HG03469 (cell line): Measurements from ENCODE around the gene PGBD2.
"Not testable (repeated sequence)": the region's sequence is repeated elsewhere in the genome, so short reads cannot be mapped to it uniquely, and the experiment has no call there.

Source experiments
- ATAC-seq: cut with Tn5 transposase; IDR thresholded peaks from one replicate; pipeline ENCODE4 v1.9.1; 2021; ENCODE audit warnings: mild to moderate bottlenecking, moderate library complexity, moderate number of reproducible peaks; ENCODE audit not compliant: unreplicated experiment

Gene PGBD2

GRCh38 chr1:248924696-248925532, 18.9 kb downstream of the PGBD2 start:
- ATAC-seq = peak; percentile 86

DNA sequence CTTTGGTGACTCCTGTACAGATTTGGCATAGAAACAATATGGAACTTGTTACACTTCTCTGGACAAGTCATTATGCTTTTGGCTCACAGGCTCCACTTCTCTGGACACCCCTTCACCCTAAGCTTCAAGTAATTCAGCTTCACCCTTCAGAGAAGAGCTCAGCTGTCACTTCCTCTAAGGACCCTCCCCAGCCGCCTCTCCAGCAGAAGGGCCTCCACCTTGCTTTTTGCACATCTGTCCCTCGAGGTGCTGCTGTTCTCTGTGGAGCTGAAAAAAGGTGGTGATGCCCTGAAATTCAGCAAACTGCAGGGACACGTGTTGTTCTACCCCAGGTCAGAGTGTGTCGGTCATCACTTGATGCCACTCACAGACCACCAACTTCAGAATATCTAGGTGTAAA, 19.8 kb downstream of the PGBD2 start:
- not testable (repeated sequence) for ATAC-seq

- ATAC-seq = no peak
Observed at GRCh38 chr1:248926401-248927182, 20.6 kb downstream of the PGBD2 start.

DNA sequence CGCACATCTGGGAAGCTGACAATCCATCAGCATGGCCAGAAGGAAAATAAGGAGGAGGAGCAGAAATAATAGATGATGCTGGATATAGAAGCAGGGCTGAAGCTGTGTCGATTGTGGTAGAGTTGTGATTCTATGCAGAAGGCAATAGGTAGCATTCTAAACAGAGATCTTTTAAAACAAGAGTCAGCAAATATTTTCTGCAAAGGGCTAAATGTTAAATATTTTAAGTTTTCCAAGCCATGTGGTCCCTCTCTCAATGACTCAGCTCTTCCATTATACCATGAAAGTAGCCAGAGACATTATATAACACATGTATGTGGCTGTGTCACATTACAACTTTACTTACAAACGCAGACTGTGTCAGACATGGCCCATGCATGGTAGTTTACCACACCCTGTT, 21.2 kb downstream of the PGBD2 start:
- not testable (repeated sequence) for ATAC-seq

GRCh38 chr1:248928122-248928521, 22.1 kb downstream of the PGBD2 start:
- not testable (repeated sequence) for ATAC-seq

GRCh38 chr1:248930037-248930436, 24.0 kb downstream of the PGBD2 start:
- not testable (repeated sequence) for ATAC-seq

GRCh38 chr1:248938173-248938809, 32.3 kb downstream of the PGBD2 start:
- not testable (repeated sequence) for ATAC-seq

- ATAC-seq = not testable (repeated sequence)
Observed at GRCh38 chr1:248944134-248944999, 38.3 kb downstream of the PGBD2 start.

- not testable (repeated sequence) for ATAC-seq
Observed at GRCh38 chr1:248945000-248945423, 39.0 kb downstream of the PGBD2 start.

DNA sequence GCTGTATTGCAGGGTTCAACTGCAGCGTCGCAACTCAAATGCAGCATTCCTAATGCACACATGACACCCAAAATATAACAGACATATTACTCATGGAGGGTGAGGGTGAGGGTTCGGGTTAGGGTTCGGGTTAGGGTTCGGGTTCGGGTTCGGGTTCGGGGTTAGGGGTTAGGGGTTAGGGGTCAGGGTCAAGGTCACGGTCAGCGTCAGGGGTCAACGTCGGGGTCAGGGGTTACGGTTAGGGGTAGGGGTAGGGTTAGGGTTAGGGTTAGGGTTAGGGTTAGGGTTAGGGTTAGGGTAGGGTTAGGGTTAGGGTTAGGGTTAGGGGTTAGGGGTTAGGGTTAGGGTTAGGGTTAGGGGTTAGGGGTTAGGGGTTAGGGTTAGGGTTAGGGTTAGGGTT, 39.4 kb downstream of the PGBD2 start:
- not testable (repeated sequence) for ATAC-seq

DNA sequence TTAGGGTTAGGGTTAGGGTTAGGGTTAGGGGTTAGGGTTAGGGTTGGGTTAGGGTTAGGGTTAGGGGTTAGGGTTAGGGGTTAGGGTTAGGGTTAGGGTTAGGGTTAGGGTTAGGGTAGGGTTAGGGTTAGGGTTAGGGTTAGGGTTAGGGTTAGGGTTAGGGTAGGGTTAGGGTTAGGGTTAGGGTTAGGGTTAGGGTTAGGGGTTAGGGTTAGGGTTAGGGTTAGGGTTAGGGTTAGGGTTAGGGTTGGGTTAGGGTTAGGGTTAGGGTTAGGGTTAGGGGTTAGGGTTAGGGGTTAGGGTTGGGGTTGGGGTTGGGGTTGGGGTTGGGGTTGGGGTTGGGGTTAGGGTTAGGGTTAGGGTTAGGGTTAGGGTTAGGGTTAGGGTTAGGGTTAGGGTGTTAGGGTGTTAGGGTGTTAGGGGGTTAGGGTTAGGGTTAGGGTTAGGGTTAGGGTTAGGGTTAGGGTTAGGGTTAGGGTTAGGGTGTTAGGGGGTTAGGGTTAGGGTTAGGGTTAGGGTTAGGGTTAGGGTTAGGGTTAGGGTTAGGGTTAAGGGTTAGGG, 39.9 kb downstream of the PGBD2 start:
- ATAC-seq = not testable (repeated sequence)
